SK-N-SH treated with all-trans-retinoic acid at 6 μM for 48 hours (cell line): ENCODE data around the gene LSAMP.

ENCODE experiments used
- ARNTL ChIP-seq: fragments of 450-650 bp; formaldehyde crosslinking; IDR thresholded peaks from 2 replicates; pipeline ENCODE4 v1.5.0; 2020; ENCODE audit warnings: low read depth, mild to moderate bottlenecking, moderate library complexity, borderline replicate concordance
- ZFP30 ChIP-seq: fragments of 450-650 bp; formaldehyde crosslinking; IDR thresholded peaks from 2 replicates; pipeline ENCODE4 v1.5.0; 2022; ENCODE audit warnings: mild to moderate bottlenecking, moderate library complexity
- ZNF8 ChIP-seq: fragments of 450-650 bp; formaldehyde crosslinking; IDR thresholded peaks from 2 replicates; pipeline ENCODE4 v1.5.0; 2020; ENCODE audit warnings: mild to moderate bottlenecking, moderate library complexity

GRCh38 chr3:115977866-115978265 is 467.4 kb downstream of the LSAMP start:
- TF ChIP-seq ARNTL (no peak), ZFP30 (CRISPR knock-in tag) (no peak), ZNF8 (CRISPR knock-in tag) (no peak)
